HepG2 (cell line): Measurements from ENCODE around the gene SGCD. TPM values are rescaled to one million over a fixed set of nuclear protein-coding genes. Genes with fewer than 3 reads are reported as not detected.

Source experiments
- CENPBD1 ChIP-seq: sonication (generic); formaldehyde crosslinking; IDR thresholded peaks from 2 replicates; pipeline ENCODE4 v1.8.0; 2022; ENCODE audit warnings: missing genetic modification reagents, low read depth, mild to moderate bottlenecking, borderline replicate concordance
- ELF3 ChIP-seq: IDR thresholded peaks from 2 replicates; pipeline ENCODE4 v1.6.1; 2016; ENCODE audit warnings: missing genetic modification reagents, missing compliant biosample characterization
- FOXA3 ChIP-seq: IDR thresholded peaks from 2 replicates; pipeline ENCODE4 v1.6.1; 2016; ENCODE audit warnings: missing genetic modification reagents, missing compliant biosample characterization
- GABPA ChIP-seq, 2 experiments: IDR thresholded peaks; 2 replicates each; pipeline ENCODE4 v1.6.1; 2011 to 2016; ENCODE audit warnings: low read depth in 2 of 2, low read length in 1 of 2, missing biosample characterization in 1 of 2, missing genetic modification characterization in 1 of 2
- KDM5A ChIP-seq: fragments of 200-600 bp; sonication (generic); IDR thresholded peaks from 2 replicates; pipeline ENCODE4 v1.7.0; 2018; ENCODE audit warnings: antibody characterized with exemption, mild to moderate bottlenecking, low read length, borderline replicate concordance
- MED13 ChIP-seq: sonication (generic); formaldehyde crosslinking; IDR thresholded peaks from 2 replicates; pipeline ENCODE4 v1.5.0; 2020; ENCODE audit warnings: missing genetic modification reagents
- NFE2L2 ChIP-seq: fragments of 150-350 bp; IDR thresholded peaks from 2 replicates; pipeline ENCODE4 v1.6.1; 2014; ENCODE audit warnings: low read length
- ZKSCAN1 ChIP-seq: fragments of 150-350 bp; IDR thresholded peaks from 2 replicates; pipeline ENCODE4 v1.6.1; 2014; ENCODE audit warnings: low read length
- ZNF264 ChIP-seq: sonication (generic); formaldehyde crosslinking; IDR thresholded peaks from 2 replicates; pipeline ENCODE4 v1.4.0; 2020; ENCODE audit warnings: missing genetic modification reagents
- ZNF274 ChIP-seq: sonication (generic); formaldehyde crosslinking; IDR thresholded peaks from 2 replicates; pipeline ENCODE4 v1.5.1; 2020; ENCODE audit warnings: mild to moderate bottlenecking, missing genetic modification reagents
- ZNF276 ChIP-seq: sonication (generic); formaldehyde crosslinking; IDR thresholded peaks from 2 replicates; pipeline ENCODE4 v1.4.0; 2020; ENCODE audit warnings: mild to moderate bottlenecking, low read depth, missing genetic modification reagents
- ZNF891 ChIP-seq: sonication (generic); formaldehyde crosslinking; IDR thresholded peaks from 2 replicates; pipeline ENCODE4 v1.5.0; 2020; ENCODE audit warnings: mild to moderate bottlenecking, missing genetic modification reagents
- ZSCAN9 ChIP-seq: IDR thresholded peaks from 2 replicates; pipeline ENCODE4 v1.6.1; 2016; ENCODE audit warnings: borderline replicate concordance
- polyA plus RNA-seq, 8 experiments: library from polyadenylated mRNA; depleted of rRNA in 3 of 8; stranded (reverse) in 7 of 8; unstranded in 1 of 8; fragments of >200 nt; fragmentation: Illumina TruSeq in 4 of 8; extraction: Trizol in 4 of 8; gene quantifications; 2 replicates each; pipeline versions ENCODE4 v1.2.1 to v1.2.3, GENCODE V29; 2011 to 2016; ENCODE audit warnings: low read depth in 4 of 8, missing spikeins in 1 of 8, mixed read lengths in 1 of 8; ENCODE audit not compliant: insufficient read depth in 1 of 8
- total RNA-seq, 5 experiments: library from RNA; depleted of rRNA; stranded (reverse); fragments of >200 nt; fragmentation: Illumina TruSeq; extraction: Trizol; gene quantifications; 2 replicates each; pipeline ENCODE4 v1.2.3, GENCODE V29; 2016; ENCODE audit warnings: low read depth in 1 of 5
- TF ChIP-seq, protein P1 (sequence below): sonication (generic); formaldehyde crosslinking; IDR thresholded peaks from one replicate; pipeline ENCODE4 v1.5.1; 2020; ENCODE audit warnings: mild to moderate bottlenecking, missing genetic modification reagents; ENCODE audit errors: not compliant biosample characterization
- TF ChIP-seq, protein P2 (sequence below): sonication (generic); formaldehyde crosslinking; IDR thresholded peaks from 2 replicates; pipeline ENCODE4 v1.5.1; 2020; ENCODE audit warnings: mild to moderate bottlenecking, missing genetic modification reagents
- TF ChIP-seq, protein P3 (sequence below): sonication (generic); formaldehyde crosslinking; IDR thresholded peaks from 2 replicates; pipeline ENCODE4 v1.4.0; 2020; ENCODE audit warnings: missing genetic modification reagents; ENCODE audit errors: not compliant biosample characterization

SGCD gene
- total and polyA plus RNA-seq, 2 of the 13 experiments (the other 11 are each of a cell fraction or from before 2014, with no cell fraction given), result not detected

GRCh38 chr5:156693113-156693512, 366.1 kb downstream of the SGCD start (continued):
- TF ChIP-seq, protein P1, sequence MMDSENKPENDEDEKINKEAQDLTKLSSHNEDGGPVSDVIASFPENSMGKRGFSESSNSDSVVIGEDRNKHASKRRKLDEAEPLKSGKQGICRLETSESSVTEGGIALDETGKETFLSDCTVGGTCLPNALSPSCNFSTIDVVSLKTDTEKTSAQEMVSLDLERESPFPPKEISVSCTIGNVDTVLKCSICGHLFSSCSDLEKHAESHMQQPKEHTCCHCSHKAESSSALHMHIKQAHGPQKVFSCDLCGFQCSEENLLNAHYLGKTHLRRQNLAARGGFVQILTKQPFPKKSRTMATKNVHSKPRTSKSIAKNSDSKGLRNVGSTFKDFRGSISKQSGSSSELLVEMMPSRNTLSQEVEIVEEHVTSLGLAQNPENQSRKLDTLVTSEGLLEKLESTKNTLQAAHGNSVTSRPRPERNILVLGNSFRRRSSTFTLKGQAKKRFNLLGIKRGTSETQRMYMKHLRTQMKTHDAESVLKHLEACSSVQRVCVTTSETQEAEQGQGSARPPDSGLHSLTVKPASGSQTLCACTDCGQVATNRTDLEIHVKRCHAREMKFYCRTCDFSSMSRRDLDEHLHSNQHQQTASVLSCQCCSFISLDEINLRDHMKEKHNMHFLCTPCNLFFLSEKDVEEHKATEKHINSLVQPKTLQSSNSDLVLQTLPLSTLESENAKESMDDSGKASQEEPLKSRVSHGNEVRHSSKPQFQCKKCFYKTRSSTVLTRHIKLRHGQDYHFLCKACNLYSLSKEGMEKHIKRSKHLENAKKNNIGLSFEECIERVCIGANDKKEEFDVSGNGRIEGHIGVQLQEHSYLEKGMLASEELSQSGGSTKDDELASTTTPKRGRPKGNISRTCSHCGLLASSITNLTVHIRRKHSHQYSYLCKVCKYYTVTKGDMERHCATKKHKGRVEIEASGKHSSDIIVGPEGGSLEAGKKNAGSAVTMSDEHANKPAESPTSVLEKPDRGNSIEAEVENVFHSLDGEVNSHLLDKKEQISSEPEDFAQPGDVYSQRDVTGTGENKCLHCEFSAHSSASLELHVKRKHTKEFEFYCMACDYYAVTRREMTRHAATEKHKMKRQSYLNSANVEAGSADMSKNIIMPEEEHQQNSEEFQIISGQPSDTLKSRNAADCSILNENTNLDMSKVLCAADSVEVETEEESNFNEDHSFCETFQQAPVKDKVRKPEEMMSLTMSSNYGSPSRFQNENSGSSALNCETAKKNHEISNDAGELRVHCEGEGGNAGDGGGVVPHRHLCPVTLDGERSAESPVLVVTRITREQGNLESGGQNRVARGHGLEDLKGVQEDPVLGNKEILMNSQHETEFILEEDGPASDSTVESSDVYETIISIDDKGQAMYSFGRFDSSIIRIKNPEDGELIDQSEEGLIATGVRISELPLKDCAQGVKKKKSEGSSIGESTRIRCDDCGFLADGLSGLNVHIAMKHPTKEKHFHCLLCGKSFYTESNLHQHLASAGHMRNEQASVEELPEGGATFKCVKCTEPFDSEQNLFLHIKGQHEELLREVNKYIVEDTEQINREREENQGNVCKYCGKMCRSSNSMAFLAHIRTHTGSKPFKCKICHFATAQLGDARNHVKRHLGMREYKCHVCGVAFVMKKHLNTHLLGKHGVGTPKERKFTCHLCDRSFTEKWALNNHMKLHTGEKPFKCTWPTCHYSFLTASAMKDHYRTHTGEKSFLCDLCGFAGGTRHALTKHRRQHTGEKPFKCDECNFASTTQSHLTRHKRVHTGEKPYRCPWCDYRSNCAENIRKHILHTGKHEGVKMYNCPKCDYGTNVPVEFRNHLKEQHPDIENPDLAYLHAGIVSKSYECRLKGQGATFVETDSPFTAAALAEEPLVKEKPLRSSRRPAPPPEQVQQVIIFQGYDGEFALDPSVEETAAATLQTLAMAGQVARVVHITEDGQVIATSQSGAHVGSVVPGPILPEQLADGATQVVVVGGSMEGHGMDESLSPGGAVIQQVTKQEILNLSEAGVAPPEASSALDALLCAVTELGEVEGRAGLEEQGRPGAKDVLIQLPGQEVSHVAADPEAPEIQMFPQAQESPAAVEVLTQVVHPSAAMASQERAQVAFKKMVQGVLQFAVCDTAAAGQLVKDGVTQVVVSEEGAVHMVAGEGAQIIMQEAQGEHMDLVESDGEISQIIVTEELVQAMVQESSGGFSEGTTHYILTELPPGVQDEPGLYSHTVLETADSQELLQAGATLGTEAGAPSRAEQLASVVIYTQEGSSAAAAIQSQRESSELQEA, result no peak
- TF ChIP-seq ZNF274 (CRISPR knock-in tag) (no peak), MED13 (CRISPR knock-in tag) (no peak), ZSCAN9 (CRISPR knock-in tag) (no peak; the same call in 1 of the 2 replicates), ZNF264 (CRISPR knock-in tag) (no peak), GABPA (IDR thresholded peaks at IDR 0.05; ENCODE audit: low read depth, low read length) (no peak), GABPA (CRISPR knock-in tag; IDR thresholded peaks at IDR 0.05; ENCODE audit: low read depth) (no peak), NFE2L2 (no peak), ELF3 (CRISPR knock-in tag) (peak; percentile 58), ZKSCAN1 (no peak), FOXA3 (CRISPR knock-in tag) (peak; percentile 74), CENPBD1 (CRISPR knock-in tag) (no peak), ZNF276 (CRISPR knock-in tag) (no peak), ZNF891 (CRISPR knock-in tag) (no peak), KDM5A (no peak)
- TF ChIP-seq, protein P2, sequence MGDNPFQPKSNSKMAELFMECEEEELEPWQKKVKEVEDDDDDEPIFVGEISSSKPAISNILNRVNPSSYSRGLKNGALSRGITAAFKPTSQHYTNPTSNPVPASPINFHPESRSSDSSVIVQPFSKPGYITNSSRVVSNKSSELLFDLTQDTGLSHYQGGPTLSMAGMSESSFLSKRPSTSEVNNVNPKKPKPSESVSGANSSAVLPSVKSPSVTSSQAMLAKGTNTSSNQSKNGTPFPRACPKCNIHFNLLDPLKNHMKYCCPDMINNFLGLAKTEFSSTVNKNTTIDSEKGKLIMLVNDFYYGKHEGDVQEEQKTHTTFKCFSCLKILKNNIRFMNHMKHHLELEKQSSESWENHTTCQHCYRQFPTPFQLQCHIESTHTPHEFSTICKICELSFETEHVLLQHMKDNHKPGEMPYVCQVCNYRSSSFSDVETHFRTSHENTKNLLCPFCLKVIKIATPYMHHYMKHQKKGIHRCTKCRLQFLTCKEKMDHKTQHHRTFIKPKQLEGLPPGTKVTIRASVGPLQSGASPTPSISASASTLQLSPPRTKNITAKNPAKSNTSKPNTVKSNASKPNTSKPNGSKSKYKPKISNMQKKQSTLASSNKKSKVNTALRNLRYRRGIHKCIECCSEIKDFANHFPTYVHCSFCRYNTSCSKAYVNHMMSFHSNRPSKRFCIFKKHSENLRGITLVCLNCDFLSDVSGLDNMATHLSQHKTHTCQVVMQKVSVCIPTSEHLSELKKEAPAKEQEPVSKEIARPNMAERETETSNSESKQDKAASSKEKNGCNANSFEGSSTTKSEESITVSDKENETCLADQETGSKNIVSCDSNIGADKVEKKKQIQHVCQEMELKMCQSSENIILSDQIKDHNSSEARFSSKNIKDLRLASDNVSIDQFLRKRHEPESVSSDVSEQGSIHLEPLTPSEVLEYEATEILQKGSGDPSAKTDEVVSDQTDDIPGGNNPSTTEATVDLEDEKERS (CRISPR knock-in tag), result no peak
- TF ChIP-seq, protein P3, sequence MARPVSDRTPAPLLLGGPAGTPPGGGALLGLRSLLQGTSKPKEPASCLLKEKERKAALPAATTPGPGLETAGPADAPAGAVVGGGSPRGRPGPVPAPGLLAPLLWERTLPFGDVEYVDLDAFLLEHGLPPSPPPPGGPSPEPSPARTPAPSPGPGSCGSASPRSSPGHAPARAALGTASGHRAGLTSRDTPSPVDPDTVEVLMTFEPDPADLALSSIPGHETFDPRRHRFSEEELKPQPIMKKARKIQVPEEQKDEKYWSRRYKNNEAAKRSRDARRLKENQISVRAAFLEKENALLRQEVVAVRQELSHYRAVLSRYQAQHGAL (CRISPR knock-in tag), result no peak
